ENCODE data around the gene PRSS38. TPM values are rescaled to one million over a fixed set of nuclear protein-coding genes. Genes with fewer than 3 reads are reported as not detected.

The PRSS38 gene
- polyA plus RNA-seq, 1 donor (not counting 4 experiments of a cell fraction or from before 2014, with no cell fraction given), result not detected

DNA sequence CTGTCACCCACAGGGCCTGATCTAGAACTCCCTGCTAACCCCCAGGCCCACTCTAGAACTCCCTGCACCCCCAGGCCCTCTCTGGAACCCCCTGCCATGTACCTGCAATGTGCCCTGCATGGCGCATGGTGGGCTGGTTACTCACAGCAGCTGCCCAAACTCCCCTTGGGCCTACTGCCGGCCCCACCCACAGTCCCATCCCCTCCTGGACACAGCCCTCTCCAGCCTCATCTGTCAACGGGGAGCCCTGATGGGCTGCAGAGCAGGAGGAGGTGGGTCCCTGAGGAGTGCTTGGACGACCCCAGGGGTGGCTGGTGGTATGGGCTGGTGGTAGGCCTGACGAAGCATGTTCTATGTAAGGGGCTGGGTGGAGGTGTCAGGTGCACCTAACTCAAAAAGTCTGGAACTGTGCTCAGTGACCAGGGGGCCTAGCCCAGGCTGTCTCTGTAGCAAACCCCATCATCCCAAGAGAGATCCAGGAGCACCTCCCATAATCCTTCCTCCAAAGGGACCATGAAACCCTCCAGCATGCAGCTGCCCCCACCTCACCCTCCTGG is 19.0 kb upstream of the PRSS38 start:
- FAIRE-seq (no peak), DNase-seq (ENCODE audit: low read depth, low spot score) (no peak)
- H2AFZ ChIP-seq (ENCODE audit: control insufficient read depth, low read length), result no peak overlapping the region
- peaks cover 17% of the 10 kb centered on the region for H3K27me3 ChIP-seq (ENCODE audit: control insufficient read depth, extremely low read depth, insufficient read depth, low read length)
- dilution Hi-C loops (cut with MboI; ENCODE audit: extremely low pct_ligation_motif_present, low sequenced_read_pairs), result loop anchor here (10.0 kb wide), 1 partner anchor 128 kb away; no protein-coding TSS in a partner anchor
- H3K9ac ChIP-seq (ENCODE audit: control insufficient read depth, extremely low read depth, insufficient read depth, low read length), result no peak overlapping the region
- H3K9me1 ChIP-seq (ENCODE audit: control insufficient read depth, extremely low read depth, insufficient read depth, low read length), result no peaks in the 10 kb centered on the region
- no peak overlapping the region for H3K4me3 ChIP-seq (ENCODE audit: control insufficient read depth in 2 of 3, extremely low read depth in 1 of 3, insufficient read depth in 2 of 3, low read depth in 1 of 3, low read length in 3 of 3)
- H3K36me3 ChIP-seq (ENCODE audit: control insufficient read depth in 2 of 2, extremely low read depth in 1 of 2, insufficient read depth in 2 of 2, low read length in 2 of 2), result no peaks in the 10 kb centered on the region
- H3K27ac ChIP-seq (ENCODE audit: control insufficient read depth, insufficient read depth, low read length), result no peak overlapping the region
- peaks cover 3% of the 10 kb centered on the region for H3K4me1 ChIP-seq (ENCODE audit: control insufficient read depth, extremely low read depth, insufficient read depth, low read length)
- no peaks in the 10 kb centered on the region for H3K9me3 ChIP-seq (ENCODE audit: control insufficient read depth, low read depth, low read length)
- no peaks in the 10 kb centered on the region for H4K20me1 ChIP-seq (ENCODE audit: control insufficient read depth, extremely low read depth, insufficient read depth, low read length)
- no peaks in the 10 kb centered on the region for H3K79me2 ChIP-seq (ENCODE audit: control insufficient read depth, insufficient read depth, low read length)
- H3K4me2 ChIP-seq (ENCODE audit: control insufficient read depth, extremely low read depth, insufficient read depth, low read depth, low read length), result no peak overlapping the region
- TF ChIP-seq CTCF (optimal IDR thresholded peaks at IDR 0.05 in 1 of 3, IDR thresholded peaks at IDR 0.05 in 1 of 3, conservative IDR thresholded peaks at IDR 0.05 in 1 of 3; ENCODE audit: extremely low read depth in 1 of 3, insufficient read depth in 2 of 3, low read length in 3 of 3) (no peak), EZH2 (IDR thresholded peaks at IDR 0.05; ENCODE audit: low read length) (no peak)

DNA sequence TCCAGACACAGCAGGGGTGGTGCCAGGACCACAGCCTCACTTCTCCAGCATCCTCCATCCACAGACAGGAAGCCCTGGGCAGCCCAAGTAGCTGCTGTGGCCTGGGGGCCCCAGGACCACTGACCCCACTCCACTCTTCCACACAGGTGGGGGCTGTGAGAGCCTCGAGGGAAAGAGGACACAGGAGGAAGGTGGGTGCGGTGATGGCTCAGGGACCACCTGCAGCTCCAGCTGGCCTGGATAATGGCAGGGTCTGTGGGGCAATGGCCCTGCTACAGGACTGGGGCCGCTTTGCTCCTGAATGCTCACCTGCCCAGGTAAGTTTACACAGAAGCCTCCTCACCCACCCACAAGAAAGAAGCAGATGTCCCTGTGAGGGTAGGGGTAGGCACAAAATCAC is 18.3 kb upstream of the PRSS38 start:
- TF ChIP-seq CTCF (optimal IDR thresholded peaks at IDR 0.05 in 1 of 3, IDR thresholded peaks at IDR 0.05 in 1 of 3, conservative IDR thresholded peaks at IDR 0.05 in 1 of 3; ENCODE audit: extremely low read depth in 1 of 3, insufficient read depth in 2 of 3, low read length in 3 of 3) (no peak), EZH2 (IDR thresholded peaks at IDR 0.05; ENCODE audit: low read length) (no peak)
- no peaks in the 10 kb centered on the region for H3K79me2 ChIP-seq (ENCODE audit: control insufficient read depth, insufficient read depth, low read length)
- FAIRE-seq, result no peak
- no peak overlapping the region for H3K4me2 ChIP-seq (ENCODE audit: control insufficient read depth, extremely low read depth, insufficient read depth, low read depth, low read length)
- no peak overlapping the region for H3K27ac ChIP-seq (ENCODE audit: control insufficient read depth, insufficient read depth, low read length)
- H3K9me1 ChIP-seq (ENCODE audit: control insufficient read depth, extremely low read depth, insufficient read depth, low read length), result no peaks in the 10 kb centered on the region
- no peaks in the 10 kb centered on the region for H4K20me1 ChIP-seq (ENCODE audit: control insufficient read depth, extremely low read depth, insufficient read depth, low read length)
- H3K9ac ChIP-seq (ENCODE audit: control insufficient read depth, extremely low read depth, insufficient read depth, low read length), result no peak overlapping the region
- dilution Hi-C loops (cut with MboI; ENCODE audit: extremely low pct_ligation_motif_present, low sequenced_read_pairs), result loop anchor here (10.0 kb wide), 1 partner anchor 128 kb away; no protein-coding TSS in a partner anchor
- H3K9me3 ChIP-seq (ENCODE audit: control insufficient read depth, low read depth, low read length), result no peaks in the 10 kb centered on the region
- H3K4me1 ChIP-seq (ENCODE audit: control insufficient read depth, extremely low read depth, insufficient read depth, low read length), result peaks cover 3% of the 10 kb centered on the region
- H3K4me3 ChIP-seq (ENCODE audit: control insufficient read depth in 2 of 3, extremely low read depth in 1 of 3, insufficient read depth in 2 of 3, low read depth in 1 of 3, low read length in 3 of 3), result no peak overlapping the region
- no peak for DNase-seq (ENCODE audit: low read depth, low spot score)
- H3K36me3 ChIP-seq (ENCODE audit: control insufficient read depth in 2 of 2, extremely low read depth in 1 of 2, insufficient read depth in 2 of 2, low read length in 2 of 2), result no peaks in the 10 kb centered on the region
- peaks cover 17% of the 10 kb centered on the region for H3K27me3 ChIP-seq (ENCODE audit: control insufficient read depth, extremely low read depth, insufficient read depth, low read length)
- H2AFZ ChIP-seq (ENCODE audit: control insufficient read depth, low read length), result no peak overlapping the region
